Transverse colon (tissue), 4 donors: Measurements from ENCODE around the gene CDC45. TPM values are rescaled to one million over a fixed set of nuclear protein-coding genes. Genes with fewer than 3 reads are reported as not detected.

Source experiments
- DNase-seq: peaks from one replicate; pipeline ENCODE4 v3.0.0-alpha.2; 2019
- H3K27ac ChIP-seq, 4 donors: fragments of 200-600 bp; sonication (generic); 2 replicates each; pipeline ENCODE4 v1.5.1; 2016 to 2018; ENCODE audit warnings: inconsistent platforms in 4 of 4
- H3K27me3 ChIP-seq: fragments of 200-600 bp; sonication (generic); 2 replicates; pipeline ENCODE4 v1.5.1; 2017; ENCODE audit warnings: inconsistent platforms
- H3K36me3 ChIP-seq, 4 donors: fragments of 200-600 bp; sonication (generic); 2 replicates each; pipeline ENCODE4 v1.5.1; 2017 to 2019; ENCODE audit warnings: inconsistent platforms in 4 of 4
- H3K4me1 ChIP-seq, 4 donors: fragments of 200-600 bp; sonication (generic); 2 replicates each; pipeline ENCODE4 v1.5.1; 2017 to 2020; ENCODE audit warnings: inconsistent platforms in 4 of 4
- H3K4me3 ChIP-seq, 4 donors: fragments of 200-600 bp; sonication (generic); 1 replicate in 1 of 4; 2 replicates in 3 of 4; pipeline versions ENCODE4 v1.5.1 to v1.6.1; 2017 to 2019; ENCODE audit warnings: inconsistent platforms in 4 of 4
- H3K9me3 ChIP-seq, 2 donors: fragments of 200-600 bp; sonication (generic); 2 replicates each; pipeline ENCODE4 v1.5.1; 2017 to 2019; ENCODE audit warnings: inconsistent platforms in 2 of 2
- CTCF ChIP-seq, 5 experiments: fragments of 200-600 bp in 3 of 5; fragments of 450-650 bp in 2 of 5; sonication (generic) in 3 of 5; IDR thresholded peaks; 1 replicate in 2 of 5; 2 replicates in 3 of 5; pipeline ENCODE4 v1.5.1; 2016 to 2017; ENCODE audit warnings: antibody characterized with exemption in 5 of 5, inconsistent platforms in 3 of 5, mild to moderate bottlenecking in 2 of 5, moderate library complexity in 1 of 5
- EP300 ChIP-seq: sonication (generic); formaldehyde crosslinking; IDR thresholded peaks from one replicate; pipeline ENCODE4 v1.6.1; 2017; ENCODE audit warnings: antibody characterized with exemption, low read depth
- POLR2A ChIP-seq: fragments of 450-650 bp; IDR thresholded peaks from one replicate; pipeline ENCODE4 v1.6.1; 2016; ENCODE audit warnings: antibody characterized with exemption, mild to moderate bottlenecking, moderate library complexity
- POLR2AphosphoS5 ChIP-seq, 3 donors: sonication (generic); formaldehyde crosslinking; IDR thresholded peaks; one replicate each; pipeline ENCODE4 v1.6.1; 2016; ENCODE audit warnings: antibody characterized with exemption in 3 of 3
- WGBS, 2 donors: methylation state at CpG; one replicate each; pipeline ENCODE4 v1.1.5; 2018; ENCODE audit warnings: low coverage in 1 of 2; 5-methylcytosine and 5-hydroxymethylcytosine counted together
- in situ Hi-C, 4 donors: fragments of 200-750 bp; cut with MboI; loops; one replicate each; pipeline versions ENCODE4 v1.15.0 to v1.15.1; 2017; ENCODE audit warnings: low sequenced_read_pairs in 3 of 4, low pct_ligation_motif_present in 1 of 4, low pct_unique_long_range_greater_than_20kb in 1 of 4
- intact Hi-C: fragments of 100-400 bp; cut with DNase I; formaldehyde crosslinking; loops from one replicate; pipeline ENCODE4 v1.15.1; 2023; ENCODE audit warnings: low total_unique reads
- total RNA-seq, 4 donors: library from RNA; depleted of rRNA; stranded (reverse); fragments of >200 nt; gene quantifications; one replicate each; pipeline ENCODE4 v1.1.0, GENCODE V29; 2016

CDC45 gene
- total RNA-seq, 4 donors from 2014 or later, result 1.1 to 2.0 (median 1.2) TPM; not detected in 1

GRCh38 chr22:19499236-19499879 is 19.6 kb downstream of the CDC45 start:
- TF ChIP-seq POLR2AphosphoS5 (IDR thresholded peaks at IDR 0.05) (no peak), CTCF (IDR thresholded peaks at IDR 0.05) (no peak), EP300 (no peak), POLR2A (no peak)
- in situ Hi-C loops, result no loop called here
- Histone ChIP-seq H3K9me3 (no peaks in the 10 kb centered on the region), H3K36me3 (no peaks in the 10 kb centered on the region), H3K4me3 (no peak overlapping the region), H3K27ac (no peak overlapping the region), H3K4me1 (no peaks in the 10 kb centered on the region), H3K27me3 (no peaks in the 10 kb centered on the region)
- intact Hi-C loops, result no loop called here
- DNase-seq, result no peak
- 97% methylated on average over 7 of the region's 7 CpGs; no CpG with 5 or more reads in 1 of the 2 donors for WGBS, 2 donors

GRCh38 chr22:19499880-19500242 is 20.1 kb downstream of the CDC45 start:
- Histone ChIP-seq H3K27ac (no peak overlapping the region), H3K4me3 (no peak overlapping the region), H3K36me3 (no peaks in the 10 kb centered on the region), H3K4me1 (no peaks in the 10 kb centered on the region), H3K9me3 (no peaks in the 10 kb centered on the region), H3K27me3 (no peaks in the 10 kb centered on the region)
- in situ Hi-C loops (no loop called here), intact Hi-C loops (no loop called here)
- DNase-seq, result no peak
- TF ChIP-seq POLR2A (no peak), CTCF (IDR thresholded peaks at IDR 0.05) (no peak), POLR2AphosphoS5 (IDR thresholded peaks at IDR 0.05) (no peak), EP300 (no peak)
- WGBS, 2 donors, result 91% methylated on average over 4 of the region's 4 CpGs; no CpG with 5 or more reads in 1 of the 2 donors

- TF ChIP-seq EP300 (no peak), POLR2A (no peak), CTCF (IDR thresholded peaks at IDR 0.05) (no peak), POLR2AphosphoS5 (IDR thresholded peaks at IDR 0.05) (no peak)
- no peak overlapping the region for H3K4me3 ChIP-seq
- no peaks in the 10 kb centered on the region for H3K9me3 ChIP-seq
- H3K27ac ChIP-seq, result no peak overlapping the region
- in situ Hi-C loops, result no loop called here
- no peaks in the 10 kb centered on the region for H3K27me3 ChIP-seq
- DNase-seq, result no peak
- no peaks in the 10 kb centered on the region for H3K36me3 ChIP-seq
- no peaks in the 10 kb centered on the region for H3K4me1 ChIP-seq
- intact Hi-C loops, result no loop called here
- 67 to 79% methylated on average over 3 of the region's 3 CpGs for WGBS, 2 donors
Measured at GRCh38 chr22:19501897-19502447, 22.3 kb downstream of the CDC45 start.

- in situ Hi-C loops, result no loop called here
- TF ChIP-seq EP300 (no peak), POLR2A (no peak), CTCF (IDR thresholded peaks at IDR 0.05) (no peak), POLR2AphosphoS5 (IDR thresholded peaks at IDR 0.05) (no peak)
- intact Hi-C loops, result no loop called here
- H3K4me3 ChIP-seq, result no peak overlapping the region
- 86% methylated on average over 7 of the region's 7 CpGs; no CpG with 5 or more reads in 1 of the 2 donors for WGBS, 2 donors
- H3K27me3 ChIP-seq, result no peaks in the 10 kb centered on the region
- H3K9me3 ChIP-seq, result no peaks in the 10 kb centered on the region
- no peaks in the 10 kb centered on the region for H3K4me1 ChIP-seq
- no peaks in the 10 kb centered on the region for H3K36me3 ChIP-seq
- no peak for DNase-seq
- no peak overlapping the region for H3K27ac ChIP-seq
Measured at GRCh38 chr22:19503367-19503766, 23.6 kb downstream of the CDC45 start.
